Measurements from ENCODE around the gene NUP93. TPM values are rescaled to one million over a fixed set of nuclear protein-coding genes. Genes with fewer than 3 reads are reported as not detected.
A peak's percentile ranks its signal among the peaks of the same experiment; 100 is the strongest.

Gene NUP93
- total RNA-seq, 2 donors from 2014 or later: 38.8 to 73.3 TPM

GRCh38 chr16:56763291-56763916, 33.5 kb downstream of the NUP93 start:
- Histone ChIP-seq H3K36me3 (no peaks in the 10 kb centered on the region), H3K27ac (no peak overlapping the region), H3K4me1 (replicated peaks) (peaks cover 6% of the 10 kb centered on the region), H3K27me3 (replicated peaks; ENCODE audit: insufficient read depth) (no peaks in the 10 kb centered on the region), H3K4me3 (no peak overlapping the region), H3K9me3 (no peaks in the 10 kb centered on the region)
- TF ChIP-seq POLR2A (IDR thresholded peaks at IDR 0.05) (no peak), POLR2AphosphoS5 (IDR thresholded peaks at IDR 0.05) (no peak), CTCF (IDR thresholded peaks at IDR 0.05) (no peak)
- intact Hi-C loops (cut with DNase I): no loop called here
- WGBS: 94% methylated on average over 1 of the region's 1 CpG
- DNase-seq (ENCODE audit: low spot score): no peak

GRCh38 chr16:56764835-56765234, 34.9 kb downstream of the NUP93 start:
- no peak for DNase-seq (ENCODE audit: low spot score)
- intact Hi-C loops (cut with DNase I): no loop called here
- WGBS: 75% methylated on average over 2 of the region's 2 CpGs
- H3K4me3 ChIP-seq: no peak overlapping the region
- no peaks in the 10 kb centered on the region for H3K36me3 ChIP-seq
- no peak overlapping the region for H3K27ac ChIP-seq
- no peaks in the 10 kb centered on the region for H3K27me3 ChIP-seq (replicated peaks; ENCODE audit: insufficient read depth)
- H3K9me3 ChIP-seq: no peaks in the 10 kb centered on the region
- TF ChIP-seq POLR2AphosphoS5 (IDR thresholded peaks at IDR 0.05) (no peak), POLR2A (IDR thresholded peaks at IDR 0.05) (no peak), CTCF (IDR thresholded peaks at IDR 0.05) (no peak)
- H3K4me1 ChIP-seq (replicated peaks): peaks cover 9% of the 10 kb centered on the region

GRCh38 chr16:56765949-56766348, 36.0 kb downstream of the NUP93 start:
- no peak for DNase-seq (ENCODE audit: low spot score)
- H3K36me3 ChIP-seq: no peaks in the 10 kb centered on the region
- no peak for TF ChIP-seq POLR2A (IDR thresholded peaks at IDR 0.05)
- intact Hi-C loops (cut with DNase I): no loop called here
- no peak overlapping the region for H3K27ac ChIP-seq
- H3K4me1 ChIP-seq (replicated peaks): peaks cover 11% of the 10 kb centered on the region
- no peak overlapping the region for H3K4me3 ChIP-seq
- no peaks in the 10 kb centered on the region for H3K27me3 ChIP-seq (replicated peaks; ENCODE audit: insufficient read depth)
- WGBS: 51% methylated on average over 4 of the region's 4 CpGs
- H3K9me3 ChIP-seq: no peaks in the 10 kb centered on the region

GRCh38 chr16:56767024-56767423, 37.1 kb downstream of the NUP93 start:
- Histone ChIP-seq H3K9me3 (no peaks in the 10 kb centered on the region), H3K4me3 (no peak overlapping the region), H3K27me3 (replicated peaks; ENCODE audit: insufficient read depth) (no peaks in the 10 kb centered on the region), H3K36me3 (no peaks in the 10 kb centered on the region), H3K4me1 (replicated peaks) (peaks cover 16% of the 10 kb centered on the region), H3K27ac (no peak overlapping the region)
- no peak for DNase-seq (ENCODE audit: low spot score)
- intact Hi-C loops (cut with DNase I): no loop called here
- WGBS: 45% methylated on average over 3 of the region's 3 CpGs
- no peak for TF ChIP-seq POLR2AphosphoS5 (IDR thresholded peaks at IDR 0.05)
- no peak for TF ChIP-seq CTCF (IDR thresholded peaks at IDR 0.05)
- no peak for TF ChIP-seq POLR2A (IDR thresholded peaks at IDR 0.05)

GRCh38 chr16:56769677-56770076, 39.7 kb downstream of the NUP93 start:
- DNase-seq (ENCODE audit: low spot score): no peak
- 35% methylated on average over 3 of the region's 3 CpGs for WGBS
- H3K27ac ChIP-seq: peak overlapping the region; percentile 46 to 58
- intact Hi-C loops (cut with DNase I): no loop called here
- H3K4me3 ChIP-seq: peak overlapping the region in 1 of 2 donors; percentile 16
- H3K36me3 ChIP-seq: no peaks in the 10 kb centered on the region
- TF ChIP-seq CTCF (IDR thresholded peaks at IDR 0.05): no peak
- H3K27me3 ChIP-seq (replicated peaks; ENCODE audit: insufficient read depth): no peaks in the 10 kb centered on the region
- H3K4me1 ChIP-seq (replicated peaks): peaks cover 31% of the 10 kb centered on the region
- no peaks in the 10 kb centered on the region for H3K9me3 ChIP-seq

Measured in prostate gland (tissue), 2 donors.